K562 (cell line): Measurements from ENCODE around the gene FITM2. TPM values are rescaled to one million over a fixed set of nuclear protein-coding genes. Genes with fewer than 3 reads are reported as not detected.

Experiments
- BCL6 ChIP-seq: fragments of 250-450 bp; sonication (Bioruptor Pico); IDR thresholded peaks from 2 replicates; pipeline ENCODE4 v1.4.0; 2020
- CBFA2T3 ChIP-seq: fragments of 450-650 bp; IDR thresholded peaks from 2 replicates; pipeline ENCODE4 v1.6.1; 2017
- ELF1 ChIP-seq: fragments of 200-800 bp; sonication (Bioruptor generic); IDR thresholded peaks from 2 replicates; pipeline ENCODE4 v1.6.1; 2016; ENCODE audit warnings: missing genetic modification characterization, missing compliant biosample characterization
- HNRNPK ChIP-seq: fragments of 200-400 bp; formaldehyde crosslinking; IDR thresholded peaks from one replicate; pipeline ENCODE4 v1.6.1; 2018; ENCODE audit warnings: mild to moderate bottlenecking, low read depth, low read length; ENCODE audit not compliant: poor library complexity, severe bottlenecking
- PHTF2 ChIP-seq: fragments of 250-450 bp; sonication (Bioruptor Pico); IDR thresholded peaks from 2 replicates; pipeline ENCODE4 v1.5.0; 2021; ENCODE audit warnings: mild to moderate bottlenecking
- POLR2G ChIP-seq: fragments of 200-400 bp; formaldehyde crosslinking; IDR thresholded peaks from 2 replicates; pipeline ENCODE4 v1.6.1; 2017; ENCODE audit warnings: low read depth, mild to moderate bottlenecking, antibody characterized with exemption, low read length, moderate library complexity
- SMAD3 ChIP-seq: fragments of 450-650 bp; formaldehyde crosslinking; conservative IDR thresholded peaks from 2 replicates; pipeline ENCODE4 v1.4.0; 2020; ENCODE audit warnings: mild to moderate bottlenecking
- SMARCA4 ChIP-seq: fragments of 450-650 bp; IDR thresholded peaks from 2 replicates; pipeline ENCODE4 v1.6.1; 2016
- ZNF561 ChIP-seq: fragments of 450-650 bp; formaldehyde crosslinking; conservative IDR thresholded peaks from 2 replicates; pipeline ENCODE4 v1.4.0; 2020; ENCODE audit warnings: mild to moderate bottlenecking, moderate library complexity
- ZNF766 ChIP-seq: fragments of 200-800 bp; sonication (Bioruptor generic); conservative IDR thresholded peaks from 2 replicates; pipeline ENCODE4 v1.6.1; 2016; ENCODE audit warnings: missing genetic modification characterization, missing compliant biosample characterization
- ZNF780A ChIP-seq: fragments of 250-450 bp; sonication (Bioruptor Pico); IDR thresholded peaks from 2 replicates; pipeline ENCODE4 v1.5.0; 2021; ENCODE audit warnings: mild to moderate bottlenecking
- polyA plus RNA-seq, 8 experiments: library from polyadenylated mRNA; depleted of rRNA in 4 of 8; stranded (reverse) in 5 of 8; unstranded in 3 of 8; fragments of >200 nt; fragmentation: Nextera tagmentation in 2 of 8; fragmentation: Illumina TruSeq in 1 of 8; extraction: Ambion mirVana in 2 of 8; extraction: Trizol in 1 of 8; gene quantifications; 2 replicates each; pipeline versions ENCODE4 v1.2.1 to v1.2.3, GENCODE V29; 2011 to 2014; ENCODE audit warnings: inconsistent platforms in 1 of 8, missing spikeins in 1 of 8
- total RNA-seq, 7 experiments: library from RNA; depleted of rRNA in 6 of 7; stranded (reverse); fragments of >200 nt in 6 of 7; fragmentation: Illumina TruSeq in 2 of 7; extraction: Trizol in 2 of 7; gene quantifications; 2 replicates each; pipeline versions ENCODE4 v1.2.1 to v1.2.3, GENCODE V29; 2011 to 2021; ENCODE audit warnings: low replicate concordance in 1 of 7
- TF ChIP-seq, protein P1 (sequence below), 2 experiments: fragments of 450-650 bp; formaldehyde crosslinking in 1 of 2; IDR thresholded peaks; 2 replicates each; pipeline versions ENCODE4 v1.4.0 to v1.6.1; 2014 to 2020; ENCODE audit warnings: mild to moderate bottlenecking in 2 of 2, borderline replicate concordance in 1 of 2, low read depth in 1 of 2
- TF ChIP-seq, protein P2 (sequence below): sonication (generic); formaldehyde crosslinking; IDR thresholded peaks from 2 replicates; pipeline ENCODE4 v1.8.1; 2023; ENCODE audit warnings: mild to moderate bottlenecking, missing genetic modification reagents, moderate library complexity
- TF ChIP-seq, protein P3 (sequence below): sonication (generic); formaldehyde crosslinking; IDR thresholded peaks from 2 replicates; pipeline ENCODE4 v1.9.0; 2022; ENCODE audit warnings: mild to moderate bottlenecking, missing genetic modification reagents

FITM2 gene
- total and polyA plus RNA-seq, 9 of the 15 experiments (the other 6 are each of a cell fraction or from before 2014, with no cell fraction given): 0.64 to 2.8 (median 1.8) TPM

DNA sequence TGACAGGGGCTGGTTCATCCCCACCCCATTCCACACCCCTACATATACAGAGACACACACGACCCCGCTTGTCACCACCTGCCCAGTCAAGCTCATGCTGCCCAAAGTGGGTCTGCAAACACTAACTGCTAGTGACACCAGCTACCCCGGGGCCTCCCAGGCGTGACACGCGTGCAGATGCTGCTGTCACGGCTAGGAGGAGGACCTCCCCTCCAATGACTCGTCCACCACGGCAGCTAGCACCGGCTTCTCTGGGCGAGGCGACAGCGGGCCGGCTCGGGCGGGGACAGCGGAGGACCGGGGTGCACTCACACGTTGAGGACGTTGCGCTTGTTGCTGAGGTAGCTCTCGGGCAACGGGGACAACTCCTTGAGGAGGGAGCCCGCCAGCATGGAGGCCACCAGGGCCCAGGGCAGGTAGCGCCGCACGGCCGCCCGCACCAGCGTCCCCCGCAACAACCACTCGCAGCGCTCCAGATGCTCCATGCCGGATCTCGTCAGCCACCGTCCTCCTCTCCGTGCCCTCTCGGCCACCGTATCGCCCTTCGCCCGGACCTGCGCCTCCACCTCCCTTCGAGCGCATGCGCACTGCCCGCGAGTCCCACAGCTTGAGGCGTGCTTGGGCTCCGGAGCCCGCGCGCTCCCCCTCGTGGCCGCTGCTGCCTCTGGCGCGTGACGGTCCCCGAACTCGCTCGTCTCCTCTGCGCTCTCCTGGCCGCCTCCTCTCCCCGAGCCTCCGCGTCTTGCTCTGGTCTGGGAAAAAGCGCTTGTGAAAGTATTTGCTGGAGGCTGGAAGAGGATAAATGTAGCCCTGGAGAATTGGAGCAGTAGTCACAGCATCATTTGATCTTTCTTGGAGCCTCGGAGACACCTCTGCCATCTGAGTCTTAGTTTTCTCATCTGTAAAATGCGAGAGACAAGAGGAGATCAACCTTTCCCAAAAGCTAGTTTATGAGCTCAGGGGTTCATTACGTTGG, at the start of gene FITM2 (continued):
- TF ChIP-seq, protein P1, sequence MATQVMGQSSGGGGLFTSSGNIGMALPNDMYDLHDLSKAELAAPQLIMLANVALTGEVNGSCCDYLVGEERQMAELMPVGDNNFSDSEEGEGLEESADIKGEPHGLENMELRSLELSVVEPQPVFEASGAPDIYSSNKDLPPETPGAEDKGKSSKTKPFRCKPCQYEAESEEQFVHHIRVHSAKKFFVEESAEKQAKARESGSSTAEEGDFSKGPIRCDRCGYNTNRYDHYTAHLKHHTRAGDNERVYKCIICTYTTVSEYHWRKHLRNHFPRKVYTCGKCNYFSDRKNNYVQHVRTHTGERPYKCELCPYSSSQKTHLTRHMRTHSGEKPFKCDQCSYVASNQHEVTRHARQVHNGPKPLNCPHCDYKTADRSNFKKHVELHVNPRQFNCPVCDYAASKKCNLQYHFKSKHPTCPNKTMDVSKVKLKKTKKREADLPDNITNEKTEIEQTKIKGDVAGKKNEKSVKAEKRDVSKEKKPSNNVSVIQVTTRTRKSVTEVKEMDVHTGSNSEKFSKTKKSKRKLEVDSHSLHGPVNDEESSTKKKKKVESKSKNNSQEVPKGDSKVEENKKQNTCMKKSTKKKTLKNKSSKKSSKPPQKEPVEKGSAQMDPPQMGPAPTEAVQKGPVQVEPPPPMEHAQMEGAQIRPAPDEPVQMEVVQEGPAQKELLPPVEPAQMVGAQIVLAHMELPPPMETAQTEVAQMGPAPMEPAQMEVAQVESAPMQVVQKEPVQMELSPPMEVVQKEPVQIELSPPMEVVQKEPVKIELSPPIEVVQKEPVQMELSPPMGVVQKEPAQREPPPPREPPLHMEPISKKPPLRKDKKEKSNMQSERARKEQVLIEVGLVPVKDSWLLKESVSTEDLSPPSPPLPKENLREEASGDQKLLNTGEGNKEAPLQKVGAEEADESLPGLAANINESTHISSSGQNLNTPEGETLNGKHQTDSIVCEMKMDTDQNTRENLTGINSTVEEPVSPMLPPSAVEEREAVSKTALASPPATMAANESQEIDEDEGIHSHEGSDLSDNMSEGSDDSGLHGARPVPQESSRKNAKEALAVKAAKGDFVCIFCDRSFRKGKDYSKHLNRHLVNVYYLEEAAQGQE (IDR thresholded peaks at IDR 0.05; ENCODE audit: borderline replicate concordance): peak; percentile 89
- TF ChIP-seq, protein P1 (CRISPR knock-in tag; IDR thresholded peaks at IDR 0.05; ENCODE audit: low read depth): no peak
- 0 out of 2 replicates have a peak, but pooled peaks have one; percentile 19 for TF ChIP-seq CBFA2T3
- no peak for TF ChIP-seq PHTF2 (CRISPR knock-in tag)
- TF ChIP-seq, protein P2, sequence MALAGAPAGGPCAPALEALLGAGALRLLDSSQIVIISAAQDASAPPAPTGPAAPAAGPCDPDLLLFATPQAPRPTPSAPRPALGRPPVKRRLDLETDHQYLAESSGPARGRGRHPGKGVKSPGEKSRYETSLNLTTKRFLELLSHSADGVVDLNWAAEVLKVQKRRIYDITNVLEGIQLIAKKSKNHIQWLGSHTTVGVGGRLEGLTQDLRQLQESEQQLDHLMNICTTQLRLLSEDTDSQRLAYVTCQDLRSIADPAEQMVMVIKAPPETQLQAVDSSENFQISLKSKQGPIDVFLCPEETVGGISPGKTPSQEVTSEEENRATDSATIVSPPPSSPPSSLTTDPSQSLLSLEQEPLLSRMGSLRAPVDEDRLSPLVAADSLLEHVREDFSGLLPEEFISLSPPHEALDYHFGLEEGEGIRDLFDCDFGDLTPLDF (CRISPR knock-in tag): no peak
- no peak for TF ChIP-seq ZNF780A
- TF ChIP-seq SMARCA4: no peak
- TF ChIP-seq, protein P3, sequence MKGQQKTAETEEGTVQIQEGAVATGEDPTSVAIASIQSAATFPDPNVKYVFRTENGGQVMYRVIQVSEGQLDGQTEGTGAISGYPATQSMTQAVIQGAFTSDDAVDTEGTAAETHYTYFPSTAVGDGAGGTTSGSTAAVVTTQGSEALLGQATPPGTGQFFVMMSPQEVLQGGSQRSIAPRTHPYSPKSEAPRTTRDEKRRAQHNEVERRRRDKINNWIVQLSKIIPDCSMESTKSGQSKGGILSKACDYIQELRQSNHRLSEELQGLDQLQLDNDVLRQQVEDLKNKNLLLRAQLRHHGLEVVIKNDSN (CRISPR knock-in tag): peak; percentile 65
- no peak for TF ChIP-seq HNRNPK
- no peak for TF ChIP-seq ZNF561 (CRISPR knock-in tag)
- TF ChIP-seq BCL6 (CRISPR knock-in tag): no peak
- TF ChIP-seq ELF1 (tag): no peak
- no peak for TF ChIP-seq SMAD3 (CRISPR knock-in tag)
- TF ChIP-seq ZNF766 (CRISPR knock-in tag): no peak
- TF ChIP-seq POLR2G: peak; percentile 72
